HEK293 (cell line): ENCODE measurements around the gene LAMA1.

Experiments used
- CTCF ChIA-PET: fragments of 350-600 bp; formaldehyde crosslinking; extraction: SDS; loops from one replicate; lab custom pipeline; 2021; ENCODE audit warnings: antibody characterized with exemption; lab: Yijun Ruan, JAX
- POLR2A ChIA-PET: fragments of 300-600 bp; formaldehyde crosslinking; extraction: SDS; loops from one replicate; lab custom pipeline; 2020; ENCODE audit warnings: antibody characterized with exemption, inconsistent platforms; lab: Yijun Ruan, JAX
- H3K27ac ChIP-seq: fragments of 200-500 bp; sonication (Bioruptor generic); 2 replicates; pipeline ENCODE4 v1.5.1; 2014; ENCODE audit warnings: low read depth, low read length, control low read depth, inconsistent platforms; ENCODE audit errors: extremely low read depth
- H3K36me3 ChIP-seq, 2 experiments: fragments of 200-500 bp in 1 of 2; sonication (Bioruptor generic) in 1 of 2; 1 replicate in 1 of 2; 2 replicates in 1 of 2; pipeline ENCODE4 v1.5.1; 2014 to 2017; ENCODE audit warnings: inconsistent platforms in 2 of 2, low read length in 2 of 2; ENCODE audit not compliant: control insufficient read depth in 2 of 2, insufficient read depth in 1 of 2
- H3K4me1 ChIP-seq: fragments of 200-500 bp; sonication (Bioruptor generic); 2 replicates; pipeline ENCODE4 v1.5.1; 2014; ENCODE audit warnings: mild to moderate bottlenecking, low read length, inconsistent platforms; ENCODE audit not compliant: control insufficient read depth, insufficient read depth
- H3K4me3 ChIP-seq: 2 replicates; pipeline ENCODE4 v1.5.1; 2011; ENCODE audit warnings: low read depth, mild to moderate bottlenecking, control low read depth, low read length, moderate library complexity
- H3K9me3 ChIP-seq: fragments of 200-500 bp; sonication (Bioruptor generic); 2 replicates; pipeline ENCODE4 v1.5.1; 2014; ENCODE audit warnings: low read depth, low read length, inconsistent platforms; ENCODE audit not compliant: control insufficient read depth, insufficient read depth
- EGR2 ChIP-seq: fragments of 450-650 bp; formaldehyde crosslinking; IDR thresholded peaks from 2 replicates; pipeline ENCODE4 v1.5.1; 2016; ENCODE audit warnings: low read depth, missing biosample characterization, missing genetic modification characterization
- ELK4 ChIP-seq: IDR thresholded peaks from 2 replicates; pipeline ENCODE4 v1.6.1; 2011; ENCODE audit warnings: mild to moderate bottlenecking, low read depth, low read length, borderline replicate concordance
- KLF1 ChIP-seq: fragments of 450-650 bp; formaldehyde crosslinking; IDR thresholded peaks from 2 replicates; pipeline ENCODE4 v1.5.1; 2016; ENCODE audit warnings: missing biosample characterization, missing genetic modification characterization
- KLF17 ChIP-seq: fragments of 450-650 bp; formaldehyde crosslinking; IDR thresholded peaks from 2 replicates; pipeline ENCODE4 v1.5.1; 2016; ENCODE audit warnings: missing biosample characterization, missing genetic modification characterization
- OVOL3 ChIP-seq: fragments of 450-650 bp; formaldehyde crosslinking; IDR thresholded peaks from 2 replicates; pipeline ENCODE4 v1.5.1; 2016; ENCODE audit warnings: missing biosample characterization, missing genetic modification characterization
- PRDM1 ChIP-seq: fragments of 450-650 bp; formaldehyde crosslinking; IDR thresholded peaks from 2 replicates; pipeline ENCODE4; 2016; ENCODE audit warnings: missing biosample characterization, missing genetic modification characterization
- PRDM6 ChIP-seq: fragments of 450-650 bp; formaldehyde crosslinking; IDR thresholded peaks from 2 replicates; pipeline ENCODE4 v1.5.1; 2017; ENCODE audit warnings: missing biosample characterization, missing genetic modification characterization
- RBAK ChIP-seq: fragments of 450-650 bp; formaldehyde crosslinking; IDR thresholded peaks from 2 replicates; pipeline ENCODE4 v1.5.1; 2016; ENCODE audit warnings: missing biosample characterization, missing genetic modification characterization
- SP3 ChIP-seq: fragments of 450-650 bp; formaldehyde crosslinking; IDR thresholded peaks from 2 replicates; pipeline ENCODE4 v1.5.1; 2016; ENCODE audit warnings: missing biosample characterization, missing genetic modification characterization
- TCF7L2 ChIP-seq: IDR thresholded peaks from 2 replicates; pipeline ENCODE4 v1.6.1; 2011; ENCODE audit warnings: low read depth, mild to moderate bottlenecking, inconsistent platforms, low read length, moderate library complexity, borderline replicate concordance
- ZFP69B ChIP-seq: fragments of 450-650 bp; formaldehyde crosslinking; IDR thresholded peaks from 2 replicates; pipeline ENCODE4 v1.5.1; 2016; ENCODE audit warnings: missing biosample characterization, missing genetic modification characterization
- ZNF132 ChIP-seq: fragments of 450-650 bp; formaldehyde crosslinking; IDR thresholded peaks from 2 replicates; pipeline ENCODE4 v1.5.1; 2017; ENCODE audit warnings: missing biosample characterization, missing genetic modification characterization, borderline replicate concordance
- ZNF140 ChIP-seq: fragments of 450-650 bp; formaldehyde crosslinking; IDR thresholded peaks from 2 replicates; pipeline ENCODE4 v1.5.1; 2016; ENCODE audit warnings: missing biosample characterization, missing genetic modification characterization
- ZNF157 ChIP-seq: fragments of 450-650 bp; formaldehyde crosslinking; IDR thresholded peaks from 2 replicates; pipeline ENCODE4 v1.5.1; 2016; ENCODE audit warnings: missing biosample characterization, missing genetic modification characterization
- ZNF16 ChIP-seq: fragments of 450-650 bp; formaldehyde crosslinking; IDR thresholded peaks from 2 replicates; pipeline ENCODE4 v1.5.1; 2016; ENCODE audit warnings: low read depth, missing biosample characterization, missing genetic modification characterization
- ZNF184 ChIP-seq: fragments of 450-650 bp; IDR thresholded peaks from 2 replicates; pipeline ENCODE4 v1.5.1; 2018; ENCODE audit warnings: missing biosample characterization, mild to moderate bottlenecking, missing genetic modification characterization
- ZNF223 ChIP-seq: fragments of 450-650 bp; formaldehyde crosslinking; IDR thresholded peaks from 2 replicates; pipeline ENCODE4 v1.5.1; 2016; ENCODE audit warnings: missing biosample characterization, missing genetic modification characterization
- ZNF280D ChIP-seq: fragments of 450-650 bp; formaldehyde crosslinking; IDR thresholded peaks from 2 replicates; pipeline ENCODE4 v1.5.1; 2016; ENCODE audit warnings: missing biosample characterization, missing genetic modification characterization
- ZNF324 ChIP-seq: fragments of 450-650 bp; formaldehyde crosslinking; IDR thresholded peaks from 2 replicates; pipeline ENCODE4 v1.5.1; 2016; ENCODE audit warnings: missing biosample characterization, missing genetic modification characterization
- ZNF362 ChIP-seq: fragments of 450-650 bp; formaldehyde crosslinking; IDR thresholded peaks from 2 replicates; pipeline ENCODE4 v1.5.1; 2016; ENCODE audit warnings: missing biosample characterization, missing genetic modification characterization
- ZNF501 ChIP-seq: fragments of 450-650 bp; formaldehyde crosslinking; IDR thresholded peaks from 2 replicates; pipeline ENCODE4 v1.5.1; 2016; ENCODE audit warnings: missing biosample characterization, missing genetic modification characterization
- ZNF549 ChIP-seq: fragments of 450-650 bp; IDR thresholded peaks from 2 replicates; pipeline ENCODE4 v1.5.1; 2018; ENCODE audit warnings: missing biosample characterization, missing genetic modification characterization, mild to moderate bottlenecking, inconsistent platforms, moderate library complexity
- ZNF626 ChIP-seq: fragments of 450-650 bp; sonication (Bioruptor Pico); formaldehyde crosslinking; IDR thresholded peaks from 2 replicates; pipeline ENCODE4 v1.5.1; 2018; ENCODE audit warnings: missing biosample characterization, missing genetic modification characterization, inconsistent platforms
- ZNF670 ChIP-seq: fragments of 450-650 bp; formaldehyde crosslinking; IDR thresholded peaks from 2 replicates; pipeline ENCODE4 v1.5.1; 2016; ENCODE audit warnings: missing biosample characterization, missing genetic modification characterization, low read depth
- ZNF701 ChIP-seq: fragments of 450-650 bp; formaldehyde crosslinking; IDR thresholded peaks from 2 replicates; pipeline ENCODE4 v1.5.1; 2016; ENCODE audit warnings: missing biosample characterization, missing genetic modification characterization

The LAMA1 gene

GRCh38 chr18:7090771-7091170 lies 26.8 kb downstream of the LAMA1 start:
- H3K36me3 ChIP-seq, result no peaks in the 10 kb centered on the region
- ChIA-PET POLR2A (no interaction called here), CTCF (no interaction called here)
- no peaks in the 10 kb centered on the region for H3K4me1 ChIP-seq
- no peak overlapping the region for H3K27ac ChIP-seq
- no peaks in the 10 kb centered on the region for H3K9me3 ChIP-seq
- no peak overlapping the region for H3K4me3 ChIP-seq
- TF ChIP-seq ZNF701 (tag by site-specific recombination) (no peak), TCF7L2 (no peak), ZNF223 (tag by site-specific recombination) (no peak), ZNF324 (no peak), ZNF157 (tag by site-specific recombination) (no peak), ZNF16 (tag by site-specific recombination) (no peak), ZNF280D (no peak), ELK4 (no peak), ZNF670 (tag by site-specific recombination) (no peak), EGR2 (tag by site-specific recombination) (no peak)

GRCh38 chr18:7089369-7089768 lies 28.2 kb downstream of the LAMA1 start:
- no peak for TF ChIP-seq ZFP69B
- TF ChIP-seq ZNF362, result no peak
- TF ChIP-seq KLF17 (tag by site-specific recombination), result no peak
- TF ChIP-seq ZNF501 (tag by site-specific recombination), result no peak
- TF ChIP-seq ZNF626, result no peak
- no peak for TF ChIP-seq PRDM1
- TF ChIP-seq ZNF184, result no peak
- TF ChIP-seq KLF1 (tag by site-specific recombination), result no peak
- no peak for TF ChIP-seq ZNF549 (tag by site-specific recombination)
- no peak for TF ChIP-seq PRDM6 (tag by site-specific recombination)
- no peak for TF ChIP-seq OVOL3 (tag by site-specific recombination)
- no peak for TF ChIP-seq ZNF132
- TF ChIP-seq SP3 (tag by site-specific recombination), result no peak
- no peak for TF ChIP-seq TCF7L2
- no peak for TF ChIP-seq RBAK (tag by site-specific recombination)
- no peak for TF ChIP-seq ZNF140 (tag by site-specific recombination)
- POLR2A ChIA-PET, result no interaction called here
- Histone ChIP-seq H3K27ac (no peak overlapping the region), H3K4me1 (no peaks in the 10 kb centered on the region), H3K9me3 (no peaks in the 10 kb centered on the region), H3K36me3 (no peaks in the 10 kb centered on the region), H3K4me3 (no peak overlapping the region)
- CTCF ChIA-PET, result no interaction called here
